ENCODE results near the gene FANCC. TPM values are rescaled to one million over a fixed set of nuclear protein-coding genes. Genes with fewer than 3 reads are reported as not detected.
A peak's percentile ranks its signal among the peaks of the same experiment; 100 is the strongest.

The FANCC gene, protein sequence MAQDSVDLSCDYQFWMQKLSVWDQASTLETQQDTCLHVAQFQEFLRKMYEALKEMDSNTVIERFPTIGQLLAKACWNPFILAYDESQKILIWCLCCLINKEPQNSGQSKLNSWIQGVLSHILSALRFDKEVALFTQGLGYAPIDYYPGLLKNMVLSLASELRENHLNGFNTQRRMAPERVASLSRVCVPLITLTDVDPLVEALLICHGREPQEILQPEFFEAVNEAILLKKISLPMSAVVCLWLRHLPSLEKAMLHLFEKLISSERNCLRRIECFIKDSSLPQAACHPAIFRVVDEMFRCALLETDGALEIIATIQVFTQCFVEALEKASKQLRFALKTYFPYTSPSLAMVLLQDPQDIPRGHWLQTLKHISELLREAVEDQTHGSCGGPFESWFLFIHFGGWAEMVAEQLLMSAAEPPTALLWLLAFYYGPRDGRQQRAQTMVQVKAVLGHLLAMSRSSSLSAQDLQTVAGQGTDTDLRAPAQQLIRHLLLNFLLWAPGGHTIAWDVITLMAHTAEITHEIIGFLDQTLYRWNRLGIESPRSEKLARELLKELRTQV
- total RNA-seq (2014; rRNA removed; shearing (Covaris generic)) (1.5 and 5.0 TPM in 2 replicates), polyA plus RNA-seq (2016; fragmentation: Nextera tagmentation; extraction: Ambion mirVana) (5.3 and 5.6 TPM in 2 replicates)

DNA sequence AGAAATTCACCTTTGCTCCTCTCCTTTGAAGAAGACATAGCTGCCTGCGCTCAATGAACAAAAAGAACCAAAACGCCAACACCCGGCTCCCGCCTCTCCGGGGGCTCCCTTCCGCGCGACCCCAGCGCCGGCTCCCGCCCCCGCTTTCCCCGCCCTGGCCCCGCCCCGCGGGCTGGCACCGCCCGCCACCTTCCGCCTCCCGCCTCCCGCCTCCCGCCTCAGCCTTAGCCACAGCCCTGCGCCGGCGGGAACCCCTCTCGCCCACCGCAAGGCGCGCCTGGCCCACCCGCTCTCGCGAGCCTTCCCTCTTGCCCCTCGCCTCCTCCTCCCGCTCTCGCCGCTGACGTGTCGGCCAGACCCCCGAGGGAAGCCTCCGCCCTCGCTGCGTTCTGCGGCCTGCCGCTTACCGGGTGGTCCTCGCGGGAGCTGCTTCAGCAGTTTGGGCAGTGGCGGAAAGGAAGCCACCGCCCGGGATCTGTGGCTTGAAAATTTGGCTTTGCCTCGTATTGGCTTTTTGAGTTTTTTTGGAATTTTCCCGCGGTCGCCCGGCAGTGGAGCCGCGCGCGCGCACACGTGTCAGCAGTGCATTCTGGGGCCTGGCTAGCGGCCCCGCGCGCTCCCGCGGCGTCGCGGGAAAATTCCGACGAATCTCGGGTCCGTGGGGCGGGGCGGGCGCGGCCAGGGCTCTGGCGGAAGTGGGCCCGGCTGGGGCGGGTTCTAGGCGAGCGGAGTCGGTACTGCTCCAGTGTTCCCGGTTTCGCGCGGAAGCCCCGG, at the start of gene FANCC:
Gene FANCC, minus strand, starts transcription at position 591 of the 774 bp plus-strand sequence. CDS start 68,418 bp downstream, outside the sequence.
- Histone ChIP-seq H3K27me3 (replicated peaks; ENCODE audit: insufficient read depth) (no peaks in the 10 kb centered on the region), H3K4me2 (ENCODE audit: unreplicated experiment) (peak within 1 kb of the TSS; percentile 72), H3K9me2 (ENCODE audit: insufficient read depth) (no peaks in the 10 kb centered on the region), H3K4me1 (ENCODE audit: insufficient read depth) (peaks cover 5% of the 10 kb centered on the region; the same call in 1 of the 2 replicates), H3K9me3 (ENCODE audit: low read depth) (no peaks in the 10 kb centered on the region), H3F3A (ENCODE audit: insufficient read depth) (0 out of 2 replicates have a peak, but pooled peaks cover 8% of the 10 kb centered on the region), H2AFZ (peak within 1 kb of the TSS; percentile 95), H3K79me2 (ENCODE audit: insufficient read depth) (peaks cover 32% of the 10 kb centered on the region), H3K9ac (peak within 1 kb of the TSS; percentile 92), H3K36me3 (ENCODE audit: low read depth) (no peaks in the 10 kb centered on the region), H3K4me3 (peak within 1 kb of the TSS; percentile 94), H4K20me1 (ENCODE audit: insufficient read depth) (no peaks in the 10 kb centered on the region), H3K27ac (peak within 1 kb of the TSS; percentile 88)
- TF ChIP-seq EZH2phosphoT487 (IDR thresholded peaks at IDR 0.05; ENCODE audit: insufficient read depth, low read depth) (no peak), EZH2 (IDR thresholded peaks at IDR 0.05; ENCODE audit: insufficient read depth, poor library complexity, severe bottlenecking) (no peak)
- 0 to 1% methylated on average over 40 to 84 of the region's 89 CpGs for WGBS, 2 experiments (ENCODE audit: low coverage in 1 of 2, low lambda C conversion rate in 2 of 2, missing lambda C conversion rate in 2 of 2)
- in situ Hi-C loops (cut with MboI), result no loop called here
- DNase-seq, result peak; percentile 96

DNA sequence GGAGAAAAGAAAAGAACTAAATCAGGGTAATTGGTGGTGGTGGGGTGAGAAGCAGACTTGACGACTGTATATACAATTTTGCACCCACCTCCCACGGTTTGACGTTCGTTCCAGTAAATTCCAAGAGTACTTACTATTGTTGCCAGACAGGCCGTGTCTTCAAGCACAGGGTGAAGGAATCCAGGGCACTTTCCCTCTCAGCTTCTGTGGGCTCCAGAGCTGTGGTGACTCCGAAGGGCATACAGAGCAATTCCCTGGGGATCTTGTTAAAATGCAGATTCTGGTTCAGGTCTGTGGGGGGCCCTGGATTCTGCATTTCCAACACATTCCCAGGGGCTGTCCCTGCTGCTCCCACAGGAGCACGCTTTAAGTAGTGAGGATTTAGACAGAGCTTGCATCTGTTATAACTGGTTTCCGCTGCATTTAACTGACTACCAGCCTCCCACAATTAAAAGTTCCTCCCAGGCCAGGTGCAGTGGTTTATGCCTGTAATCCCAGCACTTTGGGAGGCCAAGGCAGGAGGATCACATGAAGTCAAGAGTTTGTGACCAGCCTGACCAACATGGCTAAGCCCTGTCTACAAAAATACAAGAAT, 49.3 kb upstream of the FANCC start:
- Histone ChIP-seq H3K4me2 (ENCODE audit: unreplicated experiment) (no peak overlapping the region), H3K27me3 (replicated peaks; ENCODE audit: insufficient read depth) (peaks cover 30% of the 10 kb centered on the region), H3K4me3 (no peak overlapping the region), H3K4me1 (ENCODE audit: insufficient read depth) (no peaks in the 10 kb centered on the region), H2AFZ (no peak overlapping the region), H3K9me2 (ENCODE audit: insufficient read depth) (no peaks in the 10 kb centered on the region), H3K79me2 (ENCODE audit: insufficient read depth) (no peaks in the 10 kb centered on the region), H4K20me1 (ENCODE audit: insufficient read depth) (no peaks in the 10 kb centered on the region), H3K27ac (no peak overlapping the region), H3K36me3 (ENCODE audit: low read depth) (no peaks in the 10 kb centered on the region), H3K9me3 (ENCODE audit: low read depth) (no peaks in the 10 kb centered on the region), H3F3A (ENCODE audit: insufficient read depth) (no peaks in the 10 kb centered on the region), H3K9ac (no peak overlapping the region)
- WGBS, 2 experiments (ENCODE audit: low coverage in 1 of 2, low lambda C conversion rate in 2 of 2, missing lambda C conversion rate in 2 of 2), result 67 to 74% methylated on average over 8 of the region's 8 CpGs
- TF ChIP-seq EZH2phosphoT487 (IDR thresholded peaks at IDR 0.05; ENCODE audit: insufficient read depth, low read depth) (no peak), EZH2 (IDR thresholded peaks at IDR 0.05; ENCODE audit: insufficient read depth, poor library complexity, severe bottlenecking) (no peak)
- in situ Hi-C loops (cut with MboI), result no loop called here
- DNase-seq, result no peak

DNA sequence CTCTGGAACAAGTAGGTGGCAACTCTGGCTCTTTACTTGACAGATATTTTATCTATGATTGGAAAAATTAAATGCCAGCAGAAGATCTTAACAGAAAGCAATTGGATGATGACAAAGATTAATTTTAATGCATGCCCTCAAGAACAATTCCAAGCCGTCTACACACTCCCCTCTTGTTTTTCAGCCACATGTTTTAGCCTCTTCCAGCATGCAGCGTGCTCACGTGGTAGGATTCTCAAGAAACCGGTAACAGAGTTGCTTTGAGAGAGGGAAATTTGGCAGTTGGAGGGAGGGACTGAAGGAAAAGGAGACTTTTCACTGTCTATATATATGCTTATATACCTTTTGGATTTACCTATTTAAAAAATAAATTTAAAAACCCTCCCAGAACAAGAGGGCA, 48.3 kb upstream of the FANCC start:
- Histone ChIP-seq H3F3A (ENCODE audit: insufficient read depth) (no peaks in the 10 kb centered on the region), H3K9me2 (ENCODE audit: insufficient read depth) (no peaks in the 10 kb centered on the region), H4K20me1 (ENCODE audit: insufficient read depth) (no peaks in the 10 kb centered on the region), H3K9ac (no peak overlapping the region), H3K27me3 (replicated peaks; ENCODE audit: insufficient read depth) (peaks cover 30% of the 10 kb centered on the region), H3K9me3 (ENCODE audit: low read depth) (no peaks in the 10 kb centered on the region), H3K79me2 (ENCODE audit: insufficient read depth) (no peaks in the 10 kb centered on the region), H3K4me1 (ENCODE audit: insufficient read depth) (no peaks in the 10 kb centered on the region), H2AFZ (no peak overlapping the region), H3K4me2 (ENCODE audit: unreplicated experiment) (no peak overlapping the region), H3K36me3 (ENCODE audit: low read depth) (no peaks in the 10 kb centered on the region), H3K27ac (no peak overlapping the region), H3K4me3 (no peak overlapping the region)
- no peak for TF ChIP-seq EZH2phosphoT487 (IDR thresholded peaks at IDR 0.05; ENCODE audit: insufficient read depth, low read depth)
- no peak for TF ChIP-seq EZH2 (IDR thresholded peaks at IDR 0.05; ENCODE audit: insufficient read depth, poor library complexity, severe bottlenecking)
- in situ Hi-C loops (cut with MboI), result no loop called here
- DNase-seq, result no peak
- 16 to 30% methylated on average over 4 of the region's 4 CpGs for WGBS, 2 experiments (ENCODE audit: low coverage in 1 of 2, low lambda C conversion rate in 2 of 2, missing lambda C conversion rate in 2 of 2)
